Stomach (tissue), 9 donors: ENCODE results near the gene SYT14. TPM values are rescaled to one million over a fixed set of nuclear protein-coding genes. Genes with fewer than 3 reads are reported as not detected.

ENCODE experiments used
- DNase-seq, 2 donors: peaks; one replicate each; pipeline versions ENCODE4 v3.0.0 to v3.0.0-alpha.2; 2013 to 2019
- H3K27ac ChIP-seq, 5 donors: fragments of 200-600 bp in 4 of 5; sonication (generic) in 4 of 5; one replicate each; pipeline ENCODE4 v1.5.1; 2013 to 2019; ENCODE audit warnings: mild to moderate bottlenecking in 1 of 5, moderate library complexity in 1 of 5
- H3K27me3 ChIP-seq, 3 donors: fragments of 200-600 bp; sonication (generic); one replicate each; pipeline ENCODE4 v1.5.1; 2017 to 2019; ENCODE audit warnings: mixed run types in 1 of 3
- H3K36me3 ChIP-seq, 4 donors: fragments of 200-600 bp; sonication (generic); 1 replicate in 3 of 4; 2 replicates in 1 of 4; pipeline ENCODE4 v1.5.1; 2016 to 2019
- H3K4me1 ChIP-seq, 4 donors: fragments of 200-600 bp; sonication (generic); one replicate each; pipeline ENCODE4 v1.5.1; 2016 to 2019
- H3K4me3 ChIP-seq, 4 donors: fragments of 200-600 bp; sonication (generic) in 3 of 4; one replicate each; pipeline ENCODE4 v1.5.1; 2016 to 2019; ENCODE audit warnings: mild to moderate bottlenecking in 1 of 4
- H3K9me3 ChIP-seq, 4 donors: fragments of 200-600 bp; sonication (generic); one replicate each; pipeline ENCODE4 v1.5.1; 2016 to 2019
- EP300 ChIP-seq: sonication (generic); formaldehyde crosslinking; IDR thresholded peaks from one replicate; pipeline ENCODE4 v1.6.1; 2017; ENCODE audit warnings: antibody characterized with exemption
- POLR2A ChIP-seq, 4 donors: fragments of 450-650 bp; IDR thresholded peaks; one replicate each; pipeline ENCODE4 v1.6.1; 2016; ENCODE audit warnings: antibody characterized with exemption in 4 of 4, control low read depth in 2 of 4, mild to moderate bottlenecking in 1 of 4, moderate library complexity in 1 of 4
- POLR2AphosphoS5 ChIP-seq, 3 donors: sonication (generic); formaldehyde crosslinking; IDR thresholded peaks; one replicate each; pipeline ENCODE4 v1.6.1; 2016; ENCODE audit warnings: antibody characterized with exemption in 3 of 3
- WGBS, 5 donors: extraction: QIAGEN DNeasy Blood & Tissue Kit in 3 of 5; methylation state at CpG; one replicate each; pipeline versions ENCODE4 v1.1.5 to v1.1.7; 2013 to 2018; 5-methylcytosine and 5-hydroxymethylcytosine counted together
- intact Hi-C: fragments of 100-400 bp; cut with DNase I; formaldehyde crosslinking; loops from one replicate; pipeline ENCODE4 v1.15.1; 2023; ENCODE audit warnings: low total_unique reads
- polyA plus RNA-seq, 3 donors: library from polyadenylated mRNA; stranded (reverse); fragments of 200-250 nt; gene quantifications; one replicate each; pipeline ENCODE4 v1.2.3, GENCODE V29; 2013
- total RNA-seq, 5 donors: library from RNA; depleted of rRNA; stranded (reverse); fragments of >200 nt; gene quantifications; one replicate each; pipeline versions ENCODE4 v1.1.0 to v1.2.3, GENCODE V29; 2014 to 2016
- TF ChIP-seq, protein P1 (sequence below), 7 experiments: fragments of 450-650 bp in 4 of 7; fragments of 200-600 bp in 3 of 7; sonication (generic) in 3 of 7; IDR thresholded peaks; one replicate each; pipeline ENCODE4 v1.5.1; 2016 to 2019; ENCODE audit warnings: antibody characterized with exemption in 7 of 7, control low read depth in 2 of 7, mild to moderate bottlenecking in 1 of 7
- donor health status: healthy with polysubstance abuse.
- donor health status: Bipolar disorder and iron deficiency.
- donor health status: healthy.

The SYT14 gene
- total and polyA plus RNA-seq, 8 donors = 0.03 to 1.1 (median 0.10) TPM; not detected in 4

DNA sequence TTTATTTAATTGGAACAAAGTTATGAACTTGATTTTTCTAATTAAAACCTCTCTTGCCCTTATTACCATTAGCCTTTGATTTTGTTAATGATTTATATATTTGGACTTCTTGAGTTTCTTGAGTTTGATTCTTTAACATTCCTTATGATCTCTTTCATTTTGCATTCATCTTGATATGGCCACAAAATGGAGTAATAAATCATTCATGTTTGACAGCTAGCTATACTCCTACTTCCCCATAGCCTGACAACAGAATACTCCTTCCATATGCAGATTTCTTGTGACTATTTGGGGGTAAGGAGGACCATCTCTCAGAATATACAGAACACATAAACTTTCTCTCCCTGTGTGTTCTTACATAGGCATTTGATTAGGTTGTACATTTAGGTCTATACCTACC lies 119.6 kb downstream of the SYT14 start:
- Histone ChIP-seq H3K4me3 (no peak overlapping the region), H3K9me3 (no peaks in the 10 kb centered on the region), H3K36me3 (no peaks in the 10 kb centered on the region), H3K4me1 (no peaks in the 10 kb centered on the region), H3K27me3 (no peaks in the 10 kb centered on the region), H3K27ac (no peak overlapping the region)
- TF ChIP-seq EP300 = no peak
- TF ChIP-seq, protein P1, sequence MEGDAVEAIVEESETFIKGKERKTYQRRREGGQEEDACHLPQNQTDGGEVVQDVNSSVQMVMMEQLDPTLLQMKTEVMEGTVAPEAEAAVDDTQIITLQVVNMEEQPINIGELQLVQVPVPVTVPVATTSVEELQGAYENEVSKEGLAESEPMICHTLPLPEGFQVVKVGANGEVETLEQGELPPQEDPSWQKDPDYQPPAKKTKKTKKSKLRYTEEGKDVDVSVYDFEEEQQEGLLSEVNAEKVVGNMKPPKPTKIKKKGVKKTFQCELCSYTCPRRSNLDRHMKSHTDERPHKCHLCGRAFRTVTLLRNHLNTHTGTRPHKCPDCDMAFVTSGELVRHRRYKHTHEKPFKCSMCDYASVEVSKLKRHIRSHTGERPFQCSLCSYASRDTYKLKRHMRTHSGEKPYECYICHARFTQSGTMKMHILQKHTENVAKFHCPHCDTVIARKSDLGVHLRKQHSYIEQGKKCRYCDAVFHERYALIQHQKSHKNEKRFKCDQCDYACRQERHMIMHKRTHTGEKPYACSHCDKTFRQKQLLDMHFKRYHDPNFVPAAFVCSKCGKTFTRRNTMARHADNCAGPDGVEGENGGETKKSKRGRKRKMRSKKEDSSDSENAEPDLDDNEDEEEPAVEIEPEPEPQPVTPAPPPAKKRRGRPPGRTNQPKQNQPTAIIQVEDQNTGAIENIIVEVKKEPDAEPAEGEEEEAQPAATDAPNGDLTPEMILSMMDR (IDR thresholded peaks at IDR 0.05) = no peak
- no peak for TF ChIP-seq POLR2A (IDR thresholded peaks at IDR 0.05)
- TF ChIP-seq POLR2AphosphoS5 (IDR thresholded peaks at IDR 0.05) = no peak
- no peak for DNase-seq
- intact Hi-C loops = no loop called here

DNA sequence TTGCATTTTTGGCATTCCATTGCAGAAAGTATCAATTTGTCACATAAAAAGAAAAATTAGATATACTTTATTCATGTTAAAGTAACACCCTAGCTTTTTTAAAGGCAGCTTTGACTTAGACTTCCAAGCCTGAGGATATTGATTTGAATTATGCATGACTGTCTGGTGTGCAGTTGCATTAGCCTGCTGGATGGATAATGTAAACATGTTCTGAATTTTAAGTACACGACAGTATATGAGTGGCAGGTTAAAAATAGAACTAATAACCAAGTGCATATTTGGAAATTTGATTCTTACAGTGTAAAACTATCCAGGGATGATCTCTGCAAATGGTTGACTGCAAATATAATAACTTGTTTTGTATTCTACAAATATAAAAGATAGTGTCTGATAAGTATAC lies 124.0 kb downstream of the SYT14 start:
- WGBS, 5 donors = 33 to 47% (median 43%) methylated on average over 1 of the region's 1 CpG
- Histone ChIP-seq H3K4me1 (no peaks in the 10 kb centered on the region), H3K27ac (no peak overlapping the region), H3K27me3 (no peaks in the 10 kb centered on the region), H3K9me3 (no peaks in the 10 kb centered on the region), H3K4me3 (no peak overlapping the region), H3K36me3 (no peaks in the 10 kb centered on the region)
- intact Hi-C loops = no loop called here
- no peak for DNase-seq
- no peak for TF ChIP-seq EP300
- no peak for TF ChIP-seq POLR2AphosphoS5 (IDR thresholded peaks at IDR 0.05)
- TF ChIP-seq, protein P1 (IDR thresholded peaks at IDR 0.05) = no peak
- TF ChIP-seq POLR2A (IDR thresholded peaks at IDR 0.05) = no peak

DNA sequence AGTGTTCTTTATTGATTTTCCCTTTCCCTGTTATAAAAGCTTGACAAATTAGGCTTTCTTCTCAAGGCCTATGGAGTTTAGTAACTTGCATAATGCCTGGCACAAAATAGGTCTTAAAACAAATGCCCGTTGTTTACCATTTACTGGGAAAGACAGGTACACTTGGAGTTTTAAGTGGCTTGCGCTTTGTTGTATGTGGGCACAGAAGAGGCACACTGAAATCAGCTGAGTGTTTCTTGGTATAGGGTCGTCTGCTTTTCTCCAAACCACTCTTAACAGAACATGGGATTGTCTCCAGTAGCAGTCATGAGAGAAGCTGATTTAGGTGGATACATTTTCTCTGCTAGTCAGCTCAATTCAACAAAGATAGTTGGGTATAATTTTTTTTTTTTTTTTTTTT lies 132.5 kb downstream of the SYT14 start:
- 63 to 69% (median 66%) methylated on average over 3 of the region's 3 CpGs for WGBS, 5 donors
- no peak for TF ChIP-seq POLR2AphosphoS5 (IDR thresholded peaks at IDR 0.05)
- no peak for TF ChIP-seq EP300
- TF ChIP-seq POLR2A (IDR thresholded peaks at IDR 0.05) = no peak
- TF ChIP-seq, protein P1 (IDR thresholded peaks at IDR 0.05) = no peak
- intact Hi-C loops = no loop called here
- Histone ChIP-seq H3K9me3 (no peaks in the 10 kb centered on the region), H3K36me3 (no peaks in the 10 kb centered on the region), H3K27me3 (no peaks in the 10 kb centered on the region), H3K27ac (no peak overlapping the region), H3K4me1 (no peaks in the 10 kb centered on the region), H3K4me3 (no peak overlapping the region)
- no peak for DNase-seq

DNA sequence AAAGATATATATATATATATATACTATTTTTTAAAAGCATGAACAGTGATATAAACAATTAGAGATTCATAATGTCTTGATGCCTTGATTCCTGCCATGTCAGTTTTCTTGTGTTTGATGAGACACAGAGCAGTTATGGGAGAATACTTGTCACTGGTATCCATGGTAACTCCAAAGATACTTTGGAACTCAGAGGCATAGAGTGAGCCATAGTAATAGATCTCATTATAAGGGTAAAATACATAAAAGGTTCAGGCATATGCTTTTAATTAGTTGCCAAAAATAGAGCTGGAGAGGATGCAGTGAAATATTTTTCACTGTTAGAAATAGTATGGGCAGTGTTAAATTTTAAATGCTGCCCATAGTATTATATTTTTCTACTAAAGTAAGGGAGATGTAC lies 134.1 kb downstream of the SYT14 start:
- Histone ChIP-seq H3K27ac (no peak overlapping the region), H3K9me3 (peaks cover 0 to 7% (median 0%) of the 10 kb centered on the region in 4 donors), H3K36me3 (no peaks in the 10 kb centered on the region), H3K27me3 (no peaks in the 10 kb centered on the region), H3K4me1 (no peaks in the 10 kb centered on the region), H3K4me3 (no peak overlapping the region)
- intact Hi-C loops = no loop called here
- DNase-seq = peak in 1 of 2 donors; percentile 2
- TF ChIP-seq, protein P1 (IDR thresholded peaks at IDR 0.05) = no peak
- TF ChIP-seq EP300 (no peak), POLR2A (IDR thresholded peaks at IDR 0.05) (no peak), POLR2AphosphoS5 (IDR thresholded peaks at IDR 0.05) (no peak)
